HFFc6 (cell line): Measurements from ENCODE around the gene DUS3L. TPM values are rescaled to one million over a fixed set of nuclear protein-coding genes. Genes with fewer than 3 reads are reported as not detected.

Experiments used
- DNase-seq: peaks from one replicate; pipeline ENCODE4 v3.0.0-alpha.2; 2018
- H3K27ac Mint-ChIP-seq: 2 replicates; pipeline ENCODE4 v1.8.0; 2020; ENCODE audit warnings: mild to moderate bottlenecking, mixed read lengths
- H3K27me3 Mint-ChIP-seq: 2 replicates; pipeline ENCODE4 v1.8.0; 2021; ENCODE audit warnings: mild to moderate bottlenecking, moderate library complexity, mixed read lengths; ENCODE audit not compliant: insufficient read depth
- H3K36me3 Mint-ChIP-seq: 2 replicates; pipeline ENCODE4 v1.8.0; 2021; ENCODE audit warnings: low read depth, mixed read lengths
- H3K4me1 Mint-ChIP-seq: 2 replicates; pipeline ENCODE4 v1.8.0; 2020; ENCODE audit warnings: low read depth, mixed read lengths
- H3K4me3 Mint-ChIP-seq: 2 replicates; pipeline ENCODE4 v1.8.0; 2020; ENCODE audit warnings: mild to moderate bottlenecking, moderate library complexity, mixed read lengths
- H3K9me3 Mint-ChIP-seq: 2 replicates; pipeline ENCODE4 v1.8.0; 2020; ENCODE audit warnings: mild to moderate bottlenecking, mixed read lengths
- long read RNA-seq: library from polyadenylated mRNA; unstranded; transcript quantifications from one replicate; pipeline ENCODE4 v2.0.0, GENCODE V29; 2019
- total RNA-seq, 6 experiments: library from RNA; stranded (reverse); fragmentation: NEBNext Ultra II Directional; extraction: Animal tissue kit (Norgen Biotek cat#: 25700); gene quantifications; 2 replicates in 1 of 6; 3 replicates in 5 of 6; pipeline ENCODE4 v1.2.3, GENCODE V29; 2021
- TF ChIP-seq, protein P1 (sequence below): fragments of 200-600 bp; sonication (generic); IDR thresholded peaks from 2 replicates; pipeline ENCODE4 v1.5.0; 2021; ENCODE audit warnings: antibody characterized with exemption, mild to moderate bottlenecking

DUS3L gene, protein sequence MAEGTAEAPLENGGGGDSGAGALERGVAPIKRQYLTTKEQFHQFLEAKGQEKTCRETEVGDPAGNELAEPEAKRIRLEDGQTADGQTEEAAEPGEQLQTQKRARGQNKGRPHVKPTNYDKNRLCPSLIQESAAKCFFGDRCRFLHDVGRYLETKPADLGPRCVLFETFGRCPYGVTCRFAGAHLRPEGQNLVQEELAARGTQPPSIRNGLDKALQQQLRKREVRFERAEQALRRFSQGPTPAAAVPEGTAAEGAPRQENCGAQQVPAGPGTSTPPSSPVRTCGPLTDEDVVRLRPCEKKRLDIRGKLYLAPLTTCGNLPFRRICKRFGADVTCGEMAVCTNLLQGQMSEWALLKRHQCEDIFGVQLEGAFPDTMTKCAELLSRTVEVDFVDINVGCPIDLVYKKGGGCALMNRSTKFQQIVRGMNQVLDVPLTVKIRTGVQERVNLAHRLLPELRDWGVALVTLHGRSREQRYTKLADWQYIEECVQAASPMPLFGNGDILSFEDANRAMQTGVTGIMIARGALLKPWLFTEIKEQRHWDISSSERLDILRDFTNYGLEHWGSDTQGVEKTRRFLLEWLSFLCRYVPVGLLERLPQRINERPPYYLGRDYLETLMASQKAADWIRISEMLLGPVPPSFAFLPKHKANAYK
- total RNA-seq, result 10 to 100 TPM; 15.6 to 20.5 (median 18.3) TPM
- long read RNA-seq, transcript DUS3L-201 (13 exons, 2,113 nt), result major isoform, 10 of 14 reads
- long read RNA-seq, partial matches to known transcripts, result 1 of 14 reads
- long read RNA-seq, other reads (novel, unspliced or antisense), result 3 of 14 reads

GRCh38 chr19:5790559-5791520, at the start of gene DUS3L:
TSS of gene DUS3L (minus strand) at chr19:5791163. CDS start at chr19:5791141, 22 bp downstream.
- peaks cover 15% of the 10 kb centered on the region for H3K4me1 Mint-ChIP-seq
- peaks cover 29% of the 10 kb centered on the region for H3K36me3 Mint-ChIP-seq
- peaks cover 5% of the 10 kb centered on the region for H3K27me3 Mint-ChIP-seq
- H3K9me3 Mint-ChIP-seq, result peaks cover 4% of the 10 kb centered on the region; the same call in 1 of the 2 replicates
- DNase-seq, result peak; percentile 97
- TF ChIP-seq, protein P1, sequence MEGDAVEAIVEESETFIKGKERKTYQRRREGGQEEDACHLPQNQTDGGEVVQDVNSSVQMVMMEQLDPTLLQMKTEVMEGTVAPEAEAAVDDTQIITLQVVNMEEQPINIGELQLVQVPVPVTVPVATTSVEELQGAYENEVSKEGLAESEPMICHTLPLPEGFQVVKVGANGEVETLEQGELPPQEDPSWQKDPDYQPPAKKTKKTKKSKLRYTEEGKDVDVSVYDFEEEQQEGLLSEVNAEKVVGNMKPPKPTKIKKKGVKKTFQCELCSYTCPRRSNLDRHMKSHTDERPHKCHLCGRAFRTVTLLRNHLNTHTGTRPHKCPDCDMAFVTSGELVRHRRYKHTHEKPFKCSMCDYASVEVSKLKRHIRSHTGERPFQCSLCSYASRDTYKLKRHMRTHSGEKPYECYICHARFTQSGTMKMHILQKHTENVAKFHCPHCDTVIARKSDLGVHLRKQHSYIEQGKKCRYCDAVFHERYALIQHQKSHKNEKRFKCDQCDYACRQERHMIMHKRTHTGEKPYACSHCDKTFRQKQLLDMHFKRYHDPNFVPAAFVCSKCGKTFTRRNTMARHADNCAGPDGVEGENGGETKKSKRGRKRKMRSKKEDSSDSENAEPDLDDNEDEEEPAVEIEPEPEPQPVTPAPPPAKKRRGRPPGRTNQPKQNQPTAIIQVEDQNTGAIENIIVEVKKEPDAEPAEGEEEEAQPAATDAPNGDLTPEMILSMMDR, result no peak
- H3K4me3 Mint-ChIP-seq, result peak within 1 kb of the TSS; percentile 99
- H3K27ac Mint-ChIP-seq, result peak within 1 kb of the TSS; percentile 100

GRCh38 chr19:5839065-5840017, 48.4 kb upstream of the DUS3L start, which contains the start of gene FUT6:
TSS of gene FUT6 (minus strand) at chr19:5839702. CDS start at chr19:5832567, 7,135 bp downstream.
- no peaks in the 10 kb centered on the region for H3K9me3 Mint-ChIP-seq
- H3K27me3 Mint-ChIP-seq, result peaks cover 26% of the 10 kb centered on the region
- no peak for DNase-seq
- TF ChIP-seq, protein P1, result no peak
- no peak within 1 kb of the TSS for H3K4me3 Mint-ChIP-seq
- no peaks in the 10 kb centered on the region for H3K4me1 Mint-ChIP-seq
- no peaks in the 10 kb centered on the region for H3K36me3 Mint-ChIP-seq
- no peak within 1 kb of the TSS for H3K27ac Mint-ChIP-seq

DNA sequence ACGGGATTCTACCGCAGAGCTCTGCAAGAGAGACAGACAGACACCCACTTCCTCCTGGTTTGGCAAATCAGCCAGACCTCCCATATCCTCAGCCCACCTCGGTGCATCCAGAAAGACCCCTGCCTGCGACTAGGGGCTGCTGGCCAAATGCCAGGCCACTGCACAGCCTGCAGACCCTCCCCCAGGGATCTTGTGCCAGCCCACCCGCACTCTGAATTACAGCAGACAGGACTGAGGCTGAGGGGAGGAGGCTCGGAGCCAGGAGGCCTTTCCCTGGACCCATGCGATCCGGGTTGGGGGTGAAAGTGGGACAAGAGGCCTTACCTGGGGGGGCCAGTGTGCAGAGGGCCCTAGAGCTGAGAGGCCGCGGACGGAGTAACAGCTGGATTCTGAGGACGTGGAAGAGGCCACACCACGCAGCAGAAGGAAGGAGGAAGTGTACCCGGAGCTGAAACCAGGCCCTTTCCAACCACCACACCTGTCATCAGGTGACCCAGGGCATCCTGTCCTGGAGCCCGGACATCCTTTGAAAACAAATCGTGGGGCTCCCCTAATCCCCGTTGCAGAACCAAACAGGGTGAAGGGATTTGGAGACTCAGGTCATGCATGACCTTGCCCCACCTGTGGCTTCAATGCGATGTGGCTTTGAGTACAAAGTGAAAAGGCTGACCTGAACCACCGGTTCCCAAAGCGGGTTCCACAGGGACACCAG, 47.5 kb upstream of the DUS3L start:
- DNase-seq, result no peak
- H3K4me1 Mint-ChIP-seq, result no peaks in the 10 kb centered on the region
- H3K36me3 Mint-ChIP-seq, result no peaks in the 10 kb centered on the region
- H3K27me3 Mint-ChIP-seq, result peaks cover 34% of the 10 kb centered on the region
- H3K27ac Mint-ChIP-seq, result no peak overlapping the region
- no peaks in the 10 kb centered on the region for H3K9me3 Mint-ChIP-seq
- H3K4me3 Mint-ChIP-seq, result no peak overlapping the region
- TF ChIP-seq, protein P1, result no peak

DNA sequence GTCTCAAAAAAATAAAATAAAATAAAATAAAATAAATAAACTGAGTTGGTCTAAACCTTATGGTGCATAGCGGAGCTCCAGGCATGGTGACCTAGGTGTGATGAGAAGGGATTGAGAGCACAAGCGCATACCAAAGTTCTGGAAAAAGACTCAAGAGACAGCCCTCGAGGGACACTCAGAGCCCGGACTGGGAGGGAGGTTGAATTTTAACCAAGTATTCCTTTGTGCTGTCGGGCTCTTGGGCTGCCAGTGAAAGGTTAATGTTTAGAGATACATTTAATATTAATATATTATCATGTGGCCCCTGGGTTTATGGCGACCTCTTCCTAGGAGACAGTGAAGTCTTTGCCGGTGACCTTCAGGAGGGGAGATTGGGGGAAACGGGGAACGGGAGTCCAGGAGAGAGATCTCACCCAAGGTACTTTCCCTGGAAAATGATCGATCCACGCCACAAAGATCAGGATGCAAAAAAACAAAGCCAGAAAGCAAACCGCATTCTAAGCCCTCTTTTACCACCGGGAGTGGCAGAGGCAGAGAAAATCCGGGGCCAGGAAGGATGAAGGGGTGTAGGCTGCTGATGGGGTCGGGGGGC, 46.9 kb upstream of the DUS3L start:
- Mint-ChIP-seq H3K4me3 (no peak overlapping the region), H3K27me3 (peaks cover 37% of the 10 kb centered on the region), H3K9me3 (no peaks in the 10 kb centered on the region), H3K36me3 (no peaks in the 10 kb centered on the region), H3K4me1 (no peaks in the 10 kb centered on the region), H3K27ac (no peak overlapping the region)
- TF ChIP-seq, protein P1, result no peak
- no peak for DNase-seq
